C1 segment of cervical spinal cord (tissue), 14 donors: ENCODE data around the gene MTMR2.

ENCODE experiments used
- DNase-seq, 14 donors: peaks; one replicate each; lab custom pipeline; 2025; lab: John Stamatoyannopoulos, UW

The MTMR2 gene

DNA sequence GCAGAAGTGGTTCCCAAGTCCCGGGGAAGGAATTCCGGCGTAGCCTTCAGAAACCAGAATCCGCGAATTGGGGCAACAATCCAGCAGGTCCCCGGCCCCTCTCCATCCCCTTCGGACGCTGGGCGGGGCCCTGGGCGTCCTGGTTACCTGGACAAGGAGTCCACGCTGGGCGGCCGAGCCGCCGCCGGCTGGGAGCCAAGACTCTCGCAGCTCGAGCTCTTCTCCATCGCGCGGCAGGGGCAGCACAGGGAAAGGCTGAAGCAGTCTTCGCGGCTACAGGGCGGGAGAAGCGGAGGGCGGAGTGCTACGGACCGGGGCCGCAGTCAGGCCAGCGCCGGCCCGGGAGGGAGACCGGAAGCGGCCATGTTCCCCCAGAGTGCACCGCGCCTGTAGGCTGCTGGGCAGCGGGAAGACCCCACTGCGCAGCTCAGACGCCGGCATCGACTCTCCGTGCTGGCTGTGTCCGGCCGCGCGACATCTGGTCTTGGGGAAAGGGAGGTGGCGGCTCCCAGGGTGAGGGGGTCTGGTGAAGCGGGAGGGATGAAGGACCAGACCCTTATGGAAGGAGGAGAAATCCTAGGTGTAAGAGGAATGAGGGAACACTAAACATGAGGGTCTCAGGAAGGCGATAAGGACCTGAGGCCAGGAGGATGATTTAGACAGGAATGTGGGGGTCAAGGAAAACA lies at the start of gene MTMR2:
MTMR2 (minus strand) TSS at position 380 of the 686 bp plus-strand sequence; CDS start at position 227, 153 bp downstream.
- DNase-seq: peak; percentile 19 to 88 (median 78)

DNA sequence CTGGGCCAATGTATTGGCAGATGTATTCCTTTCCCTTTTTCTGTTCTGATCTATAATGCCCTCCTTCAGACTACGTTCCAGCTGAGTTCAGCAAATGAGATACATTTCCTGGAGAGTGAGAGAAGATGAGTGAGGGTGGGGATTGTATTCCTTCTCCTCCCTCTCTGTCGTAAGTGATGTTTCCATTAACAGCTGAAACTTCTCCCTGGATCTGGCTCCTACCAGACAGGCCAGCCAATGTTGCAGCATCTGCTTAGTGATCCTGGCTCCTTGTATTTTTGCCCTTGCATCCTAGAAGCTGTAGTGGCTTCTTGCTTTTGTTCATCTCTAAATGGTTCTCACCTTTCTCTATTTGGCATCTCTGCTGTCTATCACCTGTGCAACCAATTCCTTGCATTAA lies 48.2 kb upstream of the MTMR2 start:
- no peak for DNase-seq

DNA sequence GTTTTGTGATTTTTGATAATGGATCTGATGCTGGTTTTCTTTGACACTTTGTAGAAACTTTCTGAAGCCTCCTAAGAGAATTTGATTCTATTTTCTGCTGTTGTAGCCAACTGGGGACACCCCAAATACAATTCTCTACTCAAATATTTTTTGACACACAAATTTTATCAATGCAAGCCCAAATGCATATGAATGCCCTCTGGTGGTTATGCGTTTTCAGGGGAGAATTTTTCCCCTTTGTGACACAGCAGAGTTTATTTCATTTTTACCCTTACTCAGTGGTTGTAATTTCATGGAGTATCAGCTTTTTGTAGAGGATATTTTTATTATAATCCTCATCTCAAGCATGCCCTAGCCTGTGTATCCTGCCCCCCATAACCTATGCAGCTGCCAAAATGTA lies 44.7 kb upstream of the MTMR2 start:
- DNase-seq: no peak

DNA sequence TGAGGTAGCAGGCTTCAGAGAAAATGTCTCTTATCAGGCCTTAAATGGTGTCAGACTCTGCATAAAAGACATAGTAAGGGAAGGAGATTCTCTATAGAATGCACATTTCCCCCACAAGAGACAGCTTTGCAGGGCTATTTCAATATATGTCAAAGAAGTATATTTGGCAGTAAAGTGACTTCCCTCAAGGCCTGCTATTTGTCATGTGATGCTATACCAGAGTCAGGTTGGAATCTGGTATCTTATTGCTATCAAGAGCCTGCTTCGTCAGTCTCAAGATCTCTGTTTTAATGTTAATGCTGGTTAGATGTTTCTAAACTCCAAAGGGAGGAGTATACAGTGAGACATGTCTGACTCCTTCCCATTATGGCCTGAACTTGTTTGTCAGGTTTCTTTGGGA lies 40.4 kb upstream of the MTMR2 start:
- DNase-seq: no peak

DNA sequence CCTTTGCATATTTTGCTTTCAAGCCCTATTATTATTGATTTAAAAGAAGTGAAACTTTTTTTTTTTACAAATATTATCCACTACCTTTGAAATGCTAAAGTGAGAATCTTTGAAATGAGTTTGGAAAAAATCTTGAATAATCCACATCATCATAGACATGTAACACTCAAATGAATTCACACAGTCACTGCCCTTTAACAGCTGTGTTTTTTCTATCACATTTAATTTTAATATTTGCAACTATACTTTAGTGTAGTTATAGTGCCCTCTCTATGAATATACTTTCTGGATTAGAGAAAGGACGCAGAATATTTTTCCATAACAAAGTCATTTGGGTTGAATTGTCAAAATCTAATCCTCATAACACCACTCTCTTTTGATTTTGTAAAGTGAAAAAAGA lies 37.9 kb upstream of the MTMR2 start:
- DNase-seq: no peak

DNA sequence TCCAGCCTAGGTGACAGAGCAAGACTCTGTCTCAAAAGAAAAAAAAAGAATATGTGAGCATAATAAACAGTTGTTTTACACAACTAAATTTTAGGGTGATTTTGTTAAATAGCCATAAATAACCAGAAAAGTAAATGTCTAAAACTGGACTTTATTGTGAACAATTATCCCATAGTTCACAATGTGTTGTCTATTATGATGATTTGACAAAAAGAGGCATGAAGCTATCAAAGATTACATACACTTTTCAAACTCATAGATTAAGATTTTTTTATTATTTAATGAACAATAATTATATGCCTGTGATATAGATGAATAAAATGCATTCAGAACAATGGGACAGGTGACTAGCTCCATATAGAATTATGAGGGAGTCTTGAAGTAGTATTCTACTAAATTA lies 27.0 kb upstream of the MTMR2 start:
- DNase-seq: no peak

DNA sequence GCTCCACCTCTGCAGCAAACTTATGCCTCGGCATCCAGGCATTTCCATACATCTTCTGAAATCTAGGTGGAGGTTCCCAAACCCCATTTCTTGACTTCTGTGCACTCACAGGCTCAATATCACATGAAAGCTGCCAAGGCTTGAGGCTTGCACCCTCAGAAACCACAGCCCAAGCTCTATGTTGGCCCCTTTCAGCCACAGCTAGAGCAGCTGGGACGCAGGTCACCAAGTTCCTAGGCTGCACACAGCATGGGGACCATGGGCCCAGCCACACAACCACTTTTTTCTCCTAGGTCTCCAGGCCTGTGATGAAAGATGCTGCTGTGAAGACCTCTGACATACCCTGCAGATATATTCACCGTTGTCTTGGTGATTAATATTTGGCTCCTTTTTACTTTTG lies 24.7 kb upstream of the MTMR2 start:
- no peak for DNase-seq

DNA sequence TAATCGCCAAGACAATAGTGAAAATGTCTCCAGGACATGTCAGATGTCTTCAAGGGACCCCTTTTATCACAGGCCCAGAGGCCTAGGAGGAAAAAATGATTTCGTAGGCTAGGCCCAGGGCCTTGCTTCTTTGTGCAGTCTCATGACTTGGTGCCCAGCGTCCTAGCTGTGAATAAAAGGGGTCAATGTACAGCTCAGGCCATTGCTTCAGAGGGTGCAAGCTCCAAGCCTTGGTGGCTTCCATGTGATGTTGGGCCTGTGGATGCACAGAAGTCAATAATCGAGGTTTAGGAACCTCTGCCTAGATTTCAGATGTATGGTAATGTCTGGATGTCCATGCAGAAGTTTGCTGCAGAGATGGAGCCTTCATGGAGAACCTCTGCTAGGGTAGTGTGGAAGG lies 20.7 kb upstream of the MTMR2 start:
- no peak for DNase-seq

DNA sequence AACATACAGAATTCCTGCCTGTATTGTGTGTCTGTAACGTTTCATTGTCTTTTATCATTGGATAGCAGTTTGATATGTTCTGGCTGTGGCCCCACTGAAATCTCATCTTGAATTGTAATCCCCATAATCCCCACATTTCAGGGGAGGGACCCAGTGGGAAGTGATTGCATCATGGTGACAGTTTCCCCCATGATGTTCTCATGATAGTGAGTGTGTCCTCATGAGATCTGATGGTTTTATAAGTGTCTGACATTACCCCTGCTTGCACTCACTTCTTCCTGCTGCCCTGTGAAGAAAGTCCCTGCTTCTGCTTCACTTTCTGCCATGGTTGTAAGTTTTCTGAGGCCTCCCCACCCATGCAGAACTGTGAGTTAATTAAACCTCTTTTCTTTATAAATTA lies 19.6 kb upstream of the MTMR2 start:
- DNase-seq: no peak

DNA sequence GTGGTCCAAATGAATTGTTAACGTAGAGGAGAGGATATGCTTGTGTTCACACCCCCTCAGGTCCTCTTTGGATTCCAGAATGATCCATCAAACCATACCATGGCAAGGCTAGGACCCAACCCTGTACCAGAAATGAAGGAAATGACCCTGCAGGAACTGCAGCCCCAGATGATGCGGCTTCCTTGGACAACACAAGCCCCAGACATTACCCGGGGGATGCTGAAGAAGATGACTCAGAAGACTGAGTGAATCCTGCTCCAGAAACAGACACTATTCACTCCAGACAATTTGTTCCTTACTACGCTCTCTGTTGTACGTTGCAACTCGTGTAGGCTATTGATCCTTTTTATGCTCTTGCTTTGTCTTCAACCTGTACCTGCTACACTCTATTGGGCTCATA lies 15.2 kb upstream of the MTMR2 start:
- no peak for DNase-seq

DNA sequence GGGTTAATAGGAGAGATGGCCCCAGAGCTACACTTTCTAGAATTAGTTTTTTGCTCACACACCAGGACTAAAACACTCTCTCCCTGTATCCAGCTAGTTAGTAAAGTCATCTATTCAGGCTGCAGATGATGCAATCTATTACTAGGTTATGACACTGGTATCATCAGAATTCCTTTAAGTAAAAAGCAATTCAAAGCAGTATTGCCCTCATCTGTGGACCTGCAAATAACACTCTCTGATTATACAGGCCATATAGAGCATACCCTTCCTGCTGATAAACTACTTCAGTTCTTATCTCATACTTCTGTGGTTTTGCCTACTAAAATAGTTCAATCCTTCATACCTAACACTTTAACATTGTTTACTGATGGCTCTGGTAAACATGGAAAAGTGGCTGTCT lies 13.5 kb upstream of the MTMR2 start:
- DNase-seq: no peak

DNA sequence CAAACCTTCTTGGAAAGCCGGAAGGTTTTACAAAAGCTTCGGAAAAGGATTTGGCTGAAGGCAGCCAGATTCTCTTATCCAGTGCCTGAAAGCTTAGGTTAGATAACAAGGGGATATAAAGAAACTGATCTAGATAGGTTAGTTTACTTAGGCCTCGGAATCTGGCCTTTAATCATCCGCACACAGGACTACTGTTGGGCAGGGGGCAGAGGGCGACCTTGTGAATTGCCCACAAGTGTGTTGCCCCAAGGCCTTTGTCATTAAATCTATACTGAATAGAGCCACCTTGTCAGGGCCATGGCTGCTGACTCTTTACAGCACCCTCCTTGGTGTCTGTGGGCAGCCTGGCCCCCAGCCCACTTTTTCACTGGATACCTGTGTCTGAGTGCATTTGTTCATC lies 9.7 kb upstream of the MTMR2 start:
- no peak for DNase-seq

DNA sequence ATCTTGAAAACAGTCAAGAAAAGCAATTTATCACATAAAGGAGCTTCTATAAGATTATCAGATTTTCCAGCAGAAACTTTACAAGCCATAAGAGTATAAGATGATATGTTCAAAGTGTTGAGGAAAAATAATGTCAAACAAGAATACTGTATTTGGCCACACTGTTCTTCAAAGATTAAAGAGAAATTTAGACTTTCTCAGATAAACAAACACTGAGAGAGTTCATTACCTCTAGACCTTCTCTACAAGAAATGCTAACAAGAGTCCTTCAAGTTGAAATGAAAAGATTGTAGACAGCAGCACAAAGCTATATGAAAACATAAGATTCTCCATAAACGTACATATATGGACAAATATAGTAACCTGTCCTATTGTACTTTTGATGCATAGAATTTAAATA lies 8.0 kb upstream of the MTMR2 start:
- no peak for DNase-seq

DNA sequence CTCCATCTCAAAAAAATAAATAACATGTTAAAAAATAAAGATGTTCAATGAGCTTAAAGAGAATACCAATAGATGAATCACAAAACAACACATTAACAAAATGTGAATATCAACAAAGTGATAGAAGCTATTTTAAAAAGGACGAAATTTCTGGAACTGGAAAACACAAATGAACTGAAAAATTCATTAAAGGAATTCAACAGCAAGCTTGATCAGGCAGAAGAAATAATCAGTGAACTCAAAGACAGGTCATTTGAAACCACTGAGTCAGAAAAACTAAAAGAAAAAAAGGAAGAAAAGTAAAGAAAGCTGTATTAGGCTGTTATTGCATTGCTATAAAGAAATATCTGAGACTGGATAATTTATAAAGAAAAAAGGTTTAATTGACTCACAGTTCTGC lies 7.0 kb upstream of the MTMR2 start:
- no peak for DNase-seq

DNA sequence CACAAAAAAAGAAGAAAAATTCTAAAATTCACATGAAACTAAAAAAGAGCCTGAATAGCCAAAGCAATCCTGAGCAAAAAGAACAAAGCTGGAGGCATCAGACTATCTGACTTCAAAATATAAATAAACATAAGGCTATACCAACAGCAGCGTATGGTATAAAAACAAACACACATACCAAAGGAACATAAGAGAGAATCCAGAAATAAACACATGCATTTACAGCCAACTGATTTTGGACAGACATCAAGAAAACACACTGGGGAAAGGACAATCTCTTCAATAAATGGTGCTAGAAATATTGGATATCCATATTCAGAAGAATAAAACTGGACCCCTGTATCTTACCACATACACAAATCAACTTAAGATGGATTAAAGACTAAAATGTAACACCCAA lies 2.8 kb upstream of the MTMR2 start:
- no peak for DNase-seq

DNA sequence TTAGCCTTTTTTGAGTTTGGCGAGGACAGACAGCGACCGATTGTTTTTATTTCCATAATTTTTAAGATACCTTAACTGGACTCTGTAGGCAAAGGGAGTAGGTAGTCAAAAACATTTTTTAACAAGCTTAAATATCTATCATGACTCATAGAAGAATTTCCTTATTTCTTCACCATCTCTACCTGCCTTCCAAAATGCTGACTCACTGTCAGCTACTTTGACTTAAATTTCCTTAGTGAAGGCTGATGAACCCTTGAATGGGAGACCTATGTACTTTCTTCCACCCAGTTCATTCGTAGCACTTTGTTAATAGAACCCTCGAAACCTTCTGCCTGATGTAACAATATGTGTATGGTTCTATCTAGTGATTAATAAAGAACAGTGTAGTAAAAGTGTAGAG lies 1.1 kb upstream of the MTMR2 start:
- DNase-seq: no peak

DNA sequence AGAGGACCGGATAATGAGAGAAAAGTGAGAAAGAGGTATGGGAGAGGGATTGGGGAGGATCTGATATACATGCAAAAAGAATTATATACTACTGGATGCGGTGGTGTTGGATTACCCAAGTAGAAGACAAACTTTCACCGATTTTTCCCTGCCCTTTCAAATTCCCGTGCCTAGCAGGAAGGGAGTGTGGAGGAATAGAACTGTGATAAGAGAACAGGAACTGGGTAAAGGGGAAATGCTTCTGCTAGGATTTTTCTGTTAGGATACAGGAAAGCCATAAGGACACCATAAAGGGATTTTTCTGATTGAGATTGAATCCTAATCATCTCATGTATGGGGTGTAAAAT lies 480 bp upstream of the MTMR2 start:
- peak in 2 of 14 donors; percentile 43 to 56 for DNase-seq

DNA sequence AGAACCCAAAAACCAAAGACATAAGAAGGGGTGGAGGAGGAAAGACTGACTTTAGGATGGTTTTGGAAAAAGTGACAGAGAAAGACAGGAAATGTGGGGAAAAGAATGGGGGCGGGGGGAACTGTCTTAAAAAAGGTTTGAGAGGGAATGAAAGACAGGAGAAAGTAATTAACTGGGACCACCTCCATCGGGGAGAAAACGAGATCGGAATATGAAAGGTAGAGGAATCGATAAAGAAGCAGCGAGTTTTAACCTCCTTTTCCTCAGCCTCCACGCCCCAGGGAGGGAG lies 524 bp downstream of the MTMR2 start:
- DNase-seq: no peak

DNA sequence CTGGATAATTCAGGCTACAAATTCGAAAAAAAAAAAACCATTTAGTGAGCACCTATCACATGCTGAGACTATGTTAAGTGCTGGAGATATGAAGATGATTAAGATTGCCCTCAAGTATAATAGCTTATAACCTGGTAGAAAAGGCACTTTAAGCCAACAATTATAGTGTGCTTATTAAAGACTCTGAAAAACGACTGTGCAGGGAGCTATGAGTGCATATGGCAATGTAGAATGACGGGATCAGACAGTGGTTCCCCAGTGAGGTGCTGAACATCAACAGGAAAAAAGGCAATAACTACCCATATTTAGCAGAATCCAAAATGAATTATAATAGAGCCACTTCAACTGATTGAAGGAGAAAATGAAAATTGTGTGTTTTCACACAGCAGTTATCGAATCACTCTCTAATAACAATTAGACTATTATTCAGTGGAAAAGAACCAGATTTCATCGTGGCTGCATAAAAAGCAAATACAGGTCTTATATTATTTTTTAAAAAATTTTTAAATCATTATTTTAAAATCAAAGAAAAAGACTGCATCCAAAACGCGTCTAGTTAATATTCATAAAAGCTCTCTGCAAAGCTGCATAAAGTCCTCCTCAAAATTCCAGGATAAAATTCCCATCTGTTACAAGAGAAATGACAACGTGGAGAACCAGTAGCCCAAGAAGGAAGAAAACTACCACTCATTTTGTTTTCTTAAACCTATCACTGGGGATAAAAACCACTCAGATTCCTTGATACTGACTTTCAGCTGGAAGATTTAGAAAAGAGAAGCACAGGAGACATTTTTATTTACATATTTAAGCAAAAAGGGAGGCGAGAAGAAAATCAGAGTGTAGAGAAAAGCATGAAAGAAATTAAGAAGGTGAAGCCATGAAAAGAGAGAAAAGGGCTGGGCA lies 1.1 kb downstream of the MTMR2 start:
- DNase-seq: peak in 1 of 14 donors; percentile 43

DNA sequence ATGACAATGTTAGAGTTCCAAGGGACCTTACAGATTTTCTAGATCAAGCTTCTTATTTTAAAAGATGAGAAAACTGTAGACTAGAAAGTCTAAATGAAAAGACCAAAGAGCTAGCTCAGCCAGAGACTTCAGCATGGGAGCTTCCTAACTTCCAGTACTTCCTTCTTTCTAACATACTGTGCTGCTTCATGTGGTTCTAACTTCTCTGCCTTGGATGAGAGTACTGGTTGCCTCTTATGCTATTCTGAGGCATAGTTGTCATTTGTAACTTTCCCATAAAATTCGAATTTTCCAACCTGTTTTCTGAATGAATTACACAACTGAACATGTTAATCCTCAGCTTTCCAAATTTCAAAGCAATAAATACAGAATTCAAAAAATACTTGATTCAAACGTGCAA lies 1.8 kb downstream of the MTMR2 start:
- peak in 1 of 14 donors; percentile 22 for DNase-seq

DNA sequence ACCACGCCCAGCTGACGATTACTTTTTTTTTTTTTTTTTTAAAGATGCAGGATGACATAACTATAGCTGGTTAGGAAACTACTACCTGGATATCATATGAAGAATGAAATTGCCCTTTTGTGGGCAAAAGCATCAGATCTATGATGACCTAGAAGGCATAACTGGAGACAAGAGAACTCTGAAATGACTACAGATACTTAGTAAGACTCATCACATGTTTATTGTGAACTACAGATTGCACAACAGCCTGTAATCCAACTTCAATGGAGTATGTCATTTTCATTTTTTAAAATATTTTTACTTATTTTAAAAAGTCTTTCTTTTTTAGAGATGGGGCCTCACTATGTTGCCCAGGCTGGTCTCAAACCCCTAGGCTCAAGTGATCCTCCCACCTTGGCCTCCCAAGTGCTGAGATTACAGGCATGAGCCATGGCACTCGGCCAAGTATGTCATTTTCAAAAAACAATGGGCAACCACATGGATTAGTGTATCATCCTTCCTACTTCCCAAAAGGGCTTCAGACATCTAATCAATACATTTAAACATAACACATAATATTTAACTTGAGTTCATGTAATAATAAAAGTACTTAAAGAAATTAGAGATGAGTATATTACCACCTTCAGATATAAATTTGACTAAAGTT lies 3.3 kb downstream of the MTMR2 start:
- no peak for DNase-seq

DNA sequence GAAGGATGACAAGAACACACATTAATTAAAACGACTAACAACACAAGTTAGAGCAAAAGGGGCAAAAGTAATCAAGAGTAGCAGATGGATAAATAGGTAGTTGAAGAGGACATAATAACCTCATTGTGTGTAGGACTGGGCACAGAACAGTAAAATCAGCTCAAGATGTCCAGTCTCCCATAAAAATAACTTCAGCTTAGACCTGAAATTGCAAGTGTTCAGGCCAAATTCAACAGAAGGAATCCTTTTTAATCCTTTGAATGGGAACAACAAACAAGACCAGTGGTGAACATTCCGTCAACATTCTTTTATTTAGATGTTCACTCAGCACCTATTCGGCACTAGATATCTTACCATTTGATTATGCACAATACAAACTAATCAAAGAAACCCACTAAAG lies 4.4 kb downstream of the MTMR2 start:
- peak in 1 of 14 donors; percentile 9 for DNase-seq

DNA sequence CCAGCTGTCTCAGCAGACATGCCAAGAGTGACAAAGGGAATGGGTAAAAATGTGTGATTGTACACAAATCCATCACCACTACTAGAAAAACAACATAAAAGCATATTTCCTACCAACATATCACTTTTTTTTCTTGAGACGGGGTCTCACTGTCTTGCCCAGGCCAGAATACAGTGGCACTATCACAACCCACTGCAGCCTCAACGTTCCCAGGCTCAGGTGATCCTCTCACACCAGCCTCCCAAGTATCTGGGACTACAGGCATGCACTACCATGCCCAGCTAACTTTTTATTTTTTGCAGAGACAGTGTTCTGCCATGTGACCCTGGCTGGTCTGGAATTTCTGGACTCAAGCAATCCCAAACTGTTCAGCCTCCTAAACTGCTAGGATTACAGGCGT lies 5.2 kb downstream of the MTMR2 start:
- no peak for DNase-seq
